ENCODE results near the gene NHLRC2.

- TF ChIP-seq CTCF (IDR thresholded peaks at IDR 0.05; ENCODE audit: low read length): no peak
- no peak for TF ChIP-seq EZH2 (IDR thresholded peaks at IDR 0.05; ENCODE audit: borderline replicate concordance, low read length)
Measured at GRCh38 chr10:113948048-113948447, 93.6 kb downstream of the NHLRC2 start.
